Smooth muscle cell (in vitro differentiated cells): ENCODE results near the gene HVCN1. TPM values are rescaled to one million over a fixed set of nuclear protein-coding genes. Genes with fewer than 3 reads are reported as not detected.

ENCODE experiments used
- DNase-seq: peaks from one replicate; lab custom pipeline; 2025; ENCODE audit not compliant: unreplicated experiment; lab: John Stamatoyannopoulos, UW
- H2AFZ ChIP-seq: fragments of 200-600 bp; sonication (generic); 2 replicates; pipeline ENCODE4 v1.6.0; 2016; ENCODE audit warnings: antibody characterized with exemption, low read depth, mild to moderate bottlenecking
- H3F3A ChIP-seq: fragments of 200-600 bp; sonication (generic); 2 replicates; pipeline ENCODE4 v1.6.0; 2017; ENCODE audit warnings: antibody characterized with exemption, low read depth
- H3K27ac ChIP-seq: fragments of 200-600 bp; sonication (generic); 2 replicates; pipeline ENCODE4 v1.5.1; 2016; ENCODE audit warnings: low read depth, mild to moderate bottlenecking
- H3K27me3 ChIP-seq: fragments of 200-600 bp; sonication (generic); 2 replicates; pipeline ENCODE4 v1.6.1; 2016; ENCODE audit warnings: low read depth, mild to moderate bottlenecking
- H3K36me3 ChIP-seq: fragments of 200-600 bp; sonication (generic); 2 replicates; pipeline ENCODE4 v1.5.1; 2016; ENCODE audit warnings: low read depth
- H3K4me1 ChIP-seq: fragments of 200-600 bp; sonication (generic); 2 replicates; pipeline ENCODE4 v1.5.1; 2016; ENCODE audit warnings: low read depth
- H3K4me2 ChIP-seq: fragments of 200-600 bp; sonication (generic); 2 replicates; pipeline ENCODE4 v1.6.0; 2016; ENCODE audit warnings: mild to moderate bottlenecking
- H3K4me3 ChIP-seq: fragments of 200-600 bp; sonication (generic); 2 replicates; pipeline ENCODE4 v1.5.1; 2016; ENCODE audit warnings: mild to moderate bottlenecking
- H3K79me2 ChIP-seq: fragments of 200-600 bp; sonication (generic); 2 replicates; pipeline ENCODE4 v1.6.0; 2016; ENCODE audit warnings: low read depth, mild to moderate bottlenecking
- H3K9ac ChIP-seq: fragments of 200-600 bp; sonication (generic); 2 replicates; pipeline ENCODE4 v1.6.0; 2016; ENCODE audit warnings: low read depth
- H3K9me3 ChIP-seq: fragments of 200-600 bp; sonication (generic); replicated peaks from 2 replicates; pipeline ENCODE4 v1.5.1; 2016; ENCODE audit warnings: low read depth
- H4K20me1 ChIP-seq: fragments of 200-600 bp; sonication (generic); 2 replicates; pipeline ENCODE4 v1.6.0; 2016; ENCODE audit warnings: low read depth
- WGBS: methylation state at CpG from one replicate; pipeline ENCODE4 v1.1.7; 2016; ENCODE audit warnings: low lambda C conversion rate; 5-methylcytosine and 5-hydroxymethylcytosine counted together
- polyA plus RNA-seq: library from polyadenylated mRNA; unstranded; fragments of >200 nt; fragmentation: Nextera tagmentation; extraction: Ambion mirVana; gene quantifications from 2 replicates; pipeline ENCODE4 v1.2.1, GENCODE V29; 2016
- total RNA-seq: library from RNA; depleted of rRNA; stranded (reverse); fragments of >200 nt; gene quantifications from 2 replicates; pipeline ENCODE4 v1.2.3, GENCODE V29; 2014
- TF ChIP-seq, protein P1 (sequence below): fragments of 200-600 bp; sonication (generic); IDR thresholded peaks from 2 replicates; pipeline ENCODE4 v1.5.1; 2017; ENCODE audit warnings: borderline replicate concordance, mild to moderate bottlenecking, antibody characterized with exemption; ENCODE audit not compliant: insufficient read depth, poor library complexity, severe bottlenecking

The HVCN1 gene
- total and polyA plus RNA-seq, 2 experiments from 2014 or later: 4.6 to 5.5 TPM

DNA sequence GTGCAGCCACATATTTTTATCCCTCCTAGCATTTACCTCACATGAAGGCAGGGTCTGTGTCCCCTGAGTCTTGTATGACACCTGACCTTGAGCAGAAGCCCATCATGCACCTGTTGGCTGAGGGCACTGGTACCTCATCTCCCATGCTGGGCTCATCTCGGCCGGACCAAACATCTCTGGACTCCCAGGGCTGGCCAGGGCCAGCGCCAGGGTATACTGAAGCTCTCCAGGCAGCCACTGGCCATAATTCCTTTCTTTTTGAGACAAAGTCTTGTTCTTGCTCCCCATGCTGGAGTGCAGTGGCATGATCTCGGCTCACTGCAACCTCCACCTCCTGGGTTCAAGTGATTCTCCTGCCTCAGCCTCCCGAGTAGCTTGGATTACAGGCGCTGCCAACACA lies 22.0 kb downstream of the HVCN1 start:
- no peaks in the 10 kb centered on the region for H3K4me1 ChIP-seq
- H3K9ac ChIP-seq: no peak overlapping the region
- 92% methylated on average over 6 of the region's 6 CpGs for WGBS

DNA sequence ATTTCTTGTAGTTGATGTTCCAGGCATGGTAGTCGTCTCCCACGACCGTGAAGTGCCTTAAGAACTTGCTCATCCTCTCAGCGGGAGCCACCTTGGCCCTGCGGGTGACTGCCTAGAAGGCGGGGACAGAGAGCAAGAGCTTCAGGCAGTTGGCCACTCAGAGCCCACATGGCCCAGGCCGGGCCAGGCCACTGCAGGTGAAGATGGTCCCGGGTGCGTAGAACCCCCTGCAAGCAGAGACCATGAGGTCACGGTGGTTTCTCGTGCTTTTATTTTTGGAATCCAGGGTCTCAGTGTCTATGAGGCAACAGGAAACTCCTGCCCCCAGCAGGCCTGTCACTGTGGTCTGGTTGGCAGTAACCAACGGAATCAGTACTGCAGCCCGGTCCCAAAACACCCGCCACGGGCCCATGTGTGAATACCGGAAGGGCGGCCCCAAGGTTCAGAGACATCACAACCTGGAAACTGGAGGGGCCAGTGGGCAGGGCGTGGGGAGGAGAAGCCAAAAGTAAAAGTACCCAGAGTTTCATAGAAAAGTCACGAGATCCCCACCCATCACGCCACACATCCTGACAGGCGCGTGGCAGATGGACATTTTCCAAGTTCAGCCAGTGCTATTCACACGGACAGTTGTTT lies 27.5 kb downstream of the HVCN1 start:
- no peaks in the 10 kb centered on the region for H3K79me2 ChIP-seq
- H3K4me1 ChIP-seq: no peaks in the 10 kb centered on the region
- H3F3A ChIP-seq: no peaks in the 10 kb centered on the region
- no peaks in the 10 kb centered on the region for H4K20me1 ChIP-seq
- TF ChIP-seq, protein P1, sequence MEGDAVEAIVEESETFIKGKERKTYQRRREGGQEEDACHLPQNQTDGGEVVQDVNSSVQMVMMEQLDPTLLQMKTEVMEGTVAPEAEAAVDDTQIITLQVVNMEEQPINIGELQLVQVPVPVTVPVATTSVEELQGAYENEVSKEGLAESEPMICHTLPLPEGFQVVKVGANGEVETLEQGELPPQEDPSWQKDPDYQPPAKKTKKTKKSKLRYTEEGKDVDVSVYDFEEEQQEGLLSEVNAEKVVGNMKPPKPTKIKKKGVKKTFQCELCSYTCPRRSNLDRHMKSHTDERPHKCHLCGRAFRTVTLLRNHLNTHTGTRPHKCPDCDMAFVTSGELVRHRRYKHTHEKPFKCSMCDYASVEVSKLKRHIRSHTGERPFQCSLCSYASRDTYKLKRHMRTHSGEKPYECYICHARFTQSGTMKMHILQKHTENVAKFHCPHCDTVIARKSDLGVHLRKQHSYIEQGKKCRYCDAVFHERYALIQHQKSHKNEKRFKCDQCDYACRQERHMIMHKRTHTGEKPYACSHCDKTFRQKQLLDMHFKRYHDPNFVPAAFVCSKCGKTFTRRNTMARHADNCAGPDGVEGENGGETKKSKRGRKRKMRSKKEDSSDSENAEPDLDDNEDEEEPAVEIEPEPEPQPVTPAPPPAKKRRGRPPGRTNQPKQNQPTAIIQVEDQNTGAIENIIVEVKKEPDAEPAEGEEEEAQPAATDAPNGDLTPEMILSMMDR: no peak
- 89% methylated on average over 23 of the region's 23 CpGs for WGBS
- no peaks in the 10 kb centered on the region for H3K27me3 ChIP-seq
- H3K9me3 ChIP-seq: peaks cover 3% of the 10 kb centered on the region
- H3K9ac ChIP-seq: no peak overlapping the region
- H2AFZ ChIP-seq: no peak overlapping the region
- no peaks in the 10 kb centered on the region for H3K36me3 ChIP-seq
- DNase-seq: no peak
- H3K27ac ChIP-seq: no peak overlapping the region
- no peak overlapping the region for H3K4me2 ChIP-seq
- H3K4me3 ChIP-seq: no peak overlapping the region

More for the DNA sequence above, 22.0 kb downstream of the HVCN1 start:
- Histone ChIP-seq H4K20me1 (no peaks in the 10 kb centered on the region), H3F3A (no peaks in the 10 kb centered on the region), H3K4me2 (no peak overlapping the region), H2AFZ (no peak overlapping the region), H3K9me3 (peaks cover 3% of the 10 kb centered on the region), H3K4me3 (no peak overlapping the region), H3K27me3 (no peaks in the 10 kb centered on the region), H3K27ac (no peak overlapping the region), H3K79me2 (no peaks in the 10 kb centered on the region), H3K36me3 (no peaks in the 10 kb centered on the region)
- no peak for DNase-seq
- TF ChIP-seq, protein P1: no peak

GRCh38 chr12:110658878-110659277 lies 30.0 kb downstream of the HVCN1 start:
- Histone ChIP-seq H4K20me1 (no peaks in the 10 kb centered on the region), H2AFZ (no peak overlapping the region), H3F3A (no peaks in the 10 kb centered on the region), H3K36me3 (no peaks in the 10 kb centered on the region), H3K27ac (no peak overlapping the region), H3K79me2 (no peaks in the 10 kb centered on the region), H3K4me1 (no peaks in the 10 kb centered on the region), H3K9ac (no peak overlapping the region), H3K4me3 (no peak overlapping the region), H3K9me3 (no peaks in the 10 kb centered on the region), H3K27me3 (no peaks in the 10 kb centered on the region), H3K4me2 (no peak overlapping the region)
- 86% methylated on average over 3 of the region's 3 CpGs for whole genome bisulfite sequencing
- DNase-seq: no peak
- TF ChIP-seq, protein P1: no peak

GRCh38 chr12:110658242-110658641 lies 30.7 kb downstream of the HVCN1 start:
- Histone ChIP-seq H2AFZ (no peak overlapping the region), H3K4me1 (no peaks in the 10 kb centered on the region), H3K27me3 (no peaks in the 10 kb centered on the region), H3K4me2 (no peak overlapping the region), H3K36me3 (no peaks in the 10 kb centered on the region), H3K9ac (no peak overlapping the region), H3K4me3 (no peak overlapping the region), H4K20me1 (no peaks in the 10 kb centered on the region), H3K9me3 (no peaks in the 10 kb centered on the region), H3K79me2 (no peaks in the 10 kb centered on the region), H3F3A (no peaks in the 10 kb centered on the region), H3K27ac (no peak overlapping the region)
- no peak for DNase-seq
- WGBS: 97% methylated on average over 9 of the region's 9 CpGs
- TF ChIP-seq, protein P1: no peak
